HPDE6-E6E7 (cell line): Measurements from ENCODE around the gene BAK1.
"Not testable (repeated sequence)": the region's sequence is repeated elsewhere in the genome, so short reads cannot be mapped to it uniquely, and the experiment has no call there.

Source experiments
- DNase-seq: peaks from one replicate; pipeline ENCODE4 v3.0.0; 2011; ENCODE audit warnings: missing footprints; ENCODE audit errors: extremely low spot score

Gene BAK1

DNA sequence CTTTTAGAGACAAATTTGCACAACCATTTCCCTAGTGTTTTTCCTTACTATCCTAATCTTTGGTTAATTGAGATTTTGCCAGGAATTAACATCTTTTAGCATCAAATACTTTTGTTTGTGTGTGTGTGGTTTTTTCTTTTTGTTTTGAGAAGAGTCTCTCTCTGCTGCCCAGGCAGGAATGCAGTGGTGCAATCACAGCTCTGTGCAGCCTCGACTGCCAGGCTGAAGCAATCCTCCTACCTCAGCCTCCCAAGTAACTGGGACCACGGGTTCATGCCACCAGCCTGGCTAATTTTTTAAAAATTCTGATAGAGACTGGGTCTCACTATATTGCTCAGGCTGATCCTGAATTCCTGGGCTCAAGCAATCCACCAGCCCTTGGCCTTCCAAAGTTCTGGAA lies 28.5 kb downstream of the BAK1 start:
- no peak for DNase-seq

DNA sequence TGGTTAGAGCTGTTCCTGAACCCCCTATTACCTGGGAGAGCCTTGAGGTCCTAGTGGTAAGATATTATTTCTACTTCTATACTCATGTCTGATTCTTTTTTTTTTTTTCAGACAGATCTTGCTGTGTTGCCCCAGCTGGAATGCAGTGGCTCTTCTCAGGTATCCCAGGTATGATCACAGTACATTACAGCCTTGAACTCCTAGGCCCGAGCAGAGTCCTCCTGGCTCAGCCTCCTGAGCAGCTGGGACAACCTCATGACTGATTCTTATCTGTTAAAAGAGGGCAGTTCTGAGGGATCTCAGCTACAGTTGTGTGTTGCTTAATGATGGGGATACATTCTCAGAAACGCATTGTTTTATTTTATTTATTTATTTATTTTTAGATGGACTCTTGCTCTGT lies 30.2 kb downstream of the BAK1 start:
- DNase-seq = no peak

DNA sequence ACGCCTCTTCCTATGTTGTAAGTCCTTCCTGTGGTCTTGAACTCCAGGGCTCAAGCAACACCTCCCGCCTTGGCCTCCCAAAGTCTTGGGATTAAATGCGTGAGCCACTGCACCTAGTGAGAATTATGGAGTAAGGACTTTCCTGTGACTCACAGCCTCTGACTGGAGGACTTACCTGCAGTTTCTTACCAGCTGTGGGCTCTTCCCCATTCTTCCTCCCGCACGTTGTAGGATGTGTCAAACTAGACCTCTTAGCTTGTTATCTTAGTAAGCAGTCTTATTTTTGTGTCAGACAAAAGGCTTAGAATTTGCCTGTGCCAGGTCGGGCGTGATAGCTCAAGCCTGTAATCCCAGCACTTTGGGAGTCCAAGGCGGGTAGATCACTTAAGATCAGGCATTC lies 30.9 kb downstream of the BAK1 start:
- peak; percentile 87 for DNase-seq

GRCh38 chr6:33547499-33547898 lies 32.6 kb downstream of the BAK1 start:
- DNase-seq = no peak

GRCh38 chr6:33546766-33547165 lies 33.3 kb downstream of the BAK1 start:
- DNase-seq = no peak

GRCh38 chr6:33545292-33545691 lies 34.8 kb downstream of the BAK1 start:
- DNase-seq = not testable (repeated sequence)

DNA sequence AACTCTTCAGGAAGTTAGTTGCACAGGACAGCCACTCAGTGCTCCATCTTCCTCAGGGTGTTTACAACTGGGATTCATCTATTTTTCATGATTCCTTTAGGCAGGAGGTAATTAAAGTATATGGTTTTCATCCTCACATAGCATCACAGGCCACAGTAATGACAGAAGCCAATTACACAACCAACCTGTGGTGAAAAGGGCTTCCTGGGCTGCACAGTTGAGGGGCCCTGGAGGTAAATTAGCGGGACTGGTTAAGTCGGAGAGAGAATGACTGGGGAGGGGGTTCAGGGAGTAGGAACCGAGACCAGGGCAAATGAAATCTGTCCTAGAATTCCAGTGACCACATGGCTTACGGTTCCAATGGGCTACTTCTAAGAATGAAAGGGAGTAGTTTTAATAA lies 37.0 kb downstream of the BAK1 start:
- DNase-seq = no peak

DNA sequence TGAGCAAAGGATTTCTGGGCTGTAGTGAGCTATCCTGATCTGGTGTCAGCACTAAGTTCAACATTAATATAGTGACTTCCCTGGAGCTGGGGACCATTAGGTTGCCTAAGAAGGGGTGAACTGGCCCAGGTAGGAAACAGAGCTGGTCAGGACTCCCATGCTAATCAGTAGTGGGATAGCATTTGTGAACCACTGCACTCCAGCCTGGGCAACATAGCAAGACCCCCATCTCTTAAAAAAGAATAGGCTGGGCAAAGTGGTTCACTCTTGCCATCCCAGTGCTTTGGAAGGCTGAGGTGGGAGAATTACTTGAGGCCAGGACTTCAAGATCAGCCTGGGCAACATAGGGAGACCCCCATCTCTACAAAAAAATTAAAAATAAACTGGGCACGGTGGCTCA lies 39.3 kb downstream of the BAK1 start:
- no peak for DNase-seq

- DNase-seq = no peak
Observed at GRCh38 chr6:33534702-33535101, 45.4 kb downstream of the BAK1 start.

GRCh38 chr6:33533163-33533869 lies 46.8 kb downstream of the BAK1 start:
- DNase-seq = not testable (repeated sequence)

DNA sequence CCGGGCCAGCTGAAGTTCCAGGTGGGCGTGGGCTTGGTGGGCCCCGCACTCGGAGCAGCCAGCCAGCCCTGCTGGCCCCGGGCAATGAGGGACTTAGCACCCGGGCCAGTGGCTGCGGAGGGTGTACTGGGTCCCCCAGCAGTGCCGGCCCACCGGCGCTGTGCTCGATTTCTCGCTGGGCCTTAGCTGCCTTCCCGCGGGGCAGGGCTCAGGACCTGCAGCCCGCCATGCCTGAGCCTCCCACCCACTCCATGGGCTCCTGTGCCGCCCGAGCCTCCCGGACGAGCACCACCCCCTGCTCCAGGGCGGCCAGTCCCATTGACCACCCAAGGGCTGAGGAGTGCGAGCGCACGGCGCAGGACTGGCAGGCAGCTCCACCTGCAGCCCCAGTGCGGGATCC lies 47.6 kb downstream of the BAK1 start:
- not testable (repeated sequence) for DNase-seq

- DNase-seq = not testable (repeated sequence)
Observed at GRCh38 chr6:33530617-33531016, 49.5 kb downstream of the BAK1 start.
